ENCODE data around the gene PROX1. TPM values are rescaled to one million over a fixed set of nuclear protein-coding genes. Genes with fewer than 3 reads are reported as not detected.

PROX1 gene
- total RNA-seq, 2 donors from 2014 or later = 59.5 to 77.9 TPM

- DNase-seq = no peak
- ATAC-seq = no peak
- intact Hi-C loops (cut with DNase I) = no loop called here
These were observed 22.9 kb downstream of the PROX1 start for GRCh38 chr1:214010717-214011116.

- intact Hi-C loops (cut with DNase I) = no loop called here
- DNase-seq = no peak
- peak in 1 of 2 donors; percentile 43 for ATAC-seq
These were observed 24.6 kb downstream of the PROX1 start for GRCh38 chr1:214012418-214012817.

- intact Hi-C loops (cut with DNase I) = no loop called here
- DNase-seq = no peak
- peak; percentile 71 to 76 for ATAC-seq
These were observed 26.0 kb downstream of the PROX1 start for GRCh38 chr1:214013614-214014377.

GRCh38 chr1:214014730-214015129, 27.0 kb downstream of the PROX1 start:
- intact Hi-C loops (cut with DNase I) = no loop called here
- DNase-seq = no peak
- peak; percentile 28 to 74 for ATAC-seq

GRCh38 chr1:214017191-214017982, 29.6 kb downstream of the PROX1 start:
- intact Hi-C loops (cut with DNase I) = no loop called here
- ATAC-seq (no peak), DNase-seq (no peak)

GRCh38 chr1:214018386-214019268, 30.9 kb downstream of the PROX1 start:
- no peak for DNase-seq
- intact Hi-C loops (cut with DNase I) = no loop called here
- ATAC-seq = no peak

GRCh38 chr1:214019499-214019898, 31.7 kb downstream of the PROX1 start:
- DNase-seq = no peak
- ATAC-seq = peak; percentile 8 to 36
- intact Hi-C loops (cut with DNase I) = no loop called here

GRCh38 chr1:214021321-214021720, 33.5 kb downstream of the PROX1 start:
- intact Hi-C loops (cut with DNase I) = no loop called here
- DNase-seq (no peak), ATAC-seq (no peak)

GRCh38 chr1:214022229-214022791, 34.5 kb downstream of the PROX1 start:
- DNase-seq = no peak
- ATAC-seq = no peak
- intact Hi-C loops (cut with DNase I) = no loop called here

GRCh38 chr1:214022810-214023425, 35.1 kb downstream of the PROX1 start:
- intact Hi-C loops (cut with DNase I) = no loop called here
- ATAC-seq (no peak), DNase-seq (no peak)

- DNase-seq (no peak), ATAC-seq (no peak)
- intact Hi-C loops (cut with DNase I) = loop anchor here in 1 of 2 donors (5.0 kb wide), 1 partner anchor 35 kb away; no protein-coding TSS in a partner anchor
These were observed 39.2 kb downstream of the PROX1 start for GRCh38 chr1:214026985-214027384.

- ATAC-seq = no peak
- intact Hi-C loops (cut with DNase I) = loop anchor here in 1 of 2 donors (5.0 kb wide), 1 partner anchor 35 kb away; no protein-coding TSS in a partner anchor
These were observed 39.7 kb downstream of the PROX1 start for GRCh38 chr1:214027498-214027897.

GRCh38 chr1:214028095-214028494, 40.3 kb downstream of the PROX1 start:
- no peak for DNase-seq
- no peak for ATAC-seq
- intact Hi-C loops (cut with DNase I) = loop anchor here in 1 of 2 donors (5.0 kb wide), 1 partner anchor 36 kb away; no protein-coding TSS in a partner anchor

More at GRCh38 chr1:214027498-214027897, 39.7 kb downstream of the PROX1 start:
- no peak for DNase-seq

GRCh38 chr1:214028649-214029406, 41.1 kb downstream of the PROX1 start:
- DNase-seq (no peak), ATAC-seq (no peak)
- intact Hi-C loops (cut with DNase I) = loop anchor here in 1 of 2 donors (5.0 kb wide), 1 partner anchor 37 kb away; no protein-coding TSS in a partner anchor

GRCh38 chr1:214029796-214030195, 42.0 kb downstream of the PROX1 start:
- ATAC-seq (peak; percentile 81 to 86), DNase-seq (no peak)
- intact Hi-C loops (cut with DNase I) = loop anchor here in 1 of 2 donors (5.0 kb wide), 2 partner anchors 37 to 78 kb away; no protein-coding TSS in a partner anchor

GRCh38 chr1:214031267-214031650, 43.5 kb downstream of the PROX1 start:
- DNase-seq (no peak), ATAC-seq (peak; percentile 16 to 46)
- intact Hi-C loops (cut with DNase I) = loop anchor here in 1 of 2 donors (5.0 kb wide), 1 partner anchor 76 kb away; no protein-coding TSS in a partner anchor

- intact Hi-C loops (cut with DNase I) = no loop called here
- DNase-seq = no peak
- ATAC-seq = no peak
These were observed 49.7 kb downstream of the PROX1 start for GRCh38 chr1:214037468-214037867.
